NCI-H2196 (cell line): ENCODE data around the gene MAP4K5.
A peak's percentile ranks its signal among the peaks of the same experiment; 100 is the strongest.

Source experiments
- DNase-seq: peaks from one replicate; lab custom pipeline; 2025; ENCODE audit not compliant: unreplicated experiment; lab: John Stamatoyannopoulos, UW

MAP4K5 gene

GRCh38 chr14:50477760-50478159, 54.6 kb downstream of the MAP4K5 start:
- DNase-seq: no peak

- no peak for DNase-seq
Observed at GRCh38 chr14:50476134-50476533, 56.2 kb downstream of the MAP4K5 start.

DNA sequence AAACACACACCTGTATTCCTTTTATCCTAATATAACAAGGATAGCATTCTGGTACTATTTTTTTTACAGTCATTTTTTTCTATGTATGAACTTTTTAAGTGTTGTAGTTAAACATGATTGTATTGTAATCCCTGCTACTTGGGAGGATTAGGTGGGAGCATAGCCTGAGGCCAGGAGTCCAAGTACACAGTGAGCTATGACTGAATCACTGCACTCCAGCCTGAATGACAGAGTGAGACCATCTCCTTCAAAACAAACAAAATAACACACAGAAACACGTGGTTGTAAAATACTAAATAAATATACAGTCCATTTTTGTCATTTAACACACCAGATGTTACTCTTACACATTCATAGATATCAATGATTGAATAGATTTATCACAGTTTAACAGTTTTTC, 56.9 kb downstream of the MAP4K5 start:
- no peak for DNase-seq

DNA sequence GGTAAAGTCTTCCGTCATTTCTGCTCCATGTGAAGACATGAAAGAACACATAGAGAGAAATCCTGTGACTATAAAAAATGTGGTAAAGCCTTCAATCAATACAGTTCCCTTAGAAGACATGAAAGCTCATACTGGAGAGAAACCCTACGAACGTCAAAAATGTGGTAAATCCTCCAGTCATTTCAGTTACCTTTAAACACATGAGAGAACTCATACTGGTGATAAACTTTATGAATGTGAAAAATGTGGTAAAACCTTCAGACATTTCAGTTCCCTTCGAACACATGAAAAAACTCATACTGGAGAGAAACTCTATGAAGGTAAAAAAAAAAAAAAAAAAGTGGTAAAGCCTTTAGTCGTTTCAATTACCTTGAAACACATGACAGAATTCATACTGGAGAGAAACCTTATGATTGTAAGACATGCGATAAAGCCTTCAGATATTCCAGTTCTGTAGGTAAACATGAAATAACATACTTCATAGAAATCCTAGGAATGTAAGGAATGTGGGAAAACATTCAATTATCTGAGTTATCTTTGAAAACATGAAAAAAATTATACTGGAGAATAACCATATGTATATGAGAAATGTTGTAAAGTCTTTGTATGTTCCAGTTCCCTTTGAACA, 60.4 kb downstream of the MAP4K5 start:
- no peak for DNase-seq

DNA sequence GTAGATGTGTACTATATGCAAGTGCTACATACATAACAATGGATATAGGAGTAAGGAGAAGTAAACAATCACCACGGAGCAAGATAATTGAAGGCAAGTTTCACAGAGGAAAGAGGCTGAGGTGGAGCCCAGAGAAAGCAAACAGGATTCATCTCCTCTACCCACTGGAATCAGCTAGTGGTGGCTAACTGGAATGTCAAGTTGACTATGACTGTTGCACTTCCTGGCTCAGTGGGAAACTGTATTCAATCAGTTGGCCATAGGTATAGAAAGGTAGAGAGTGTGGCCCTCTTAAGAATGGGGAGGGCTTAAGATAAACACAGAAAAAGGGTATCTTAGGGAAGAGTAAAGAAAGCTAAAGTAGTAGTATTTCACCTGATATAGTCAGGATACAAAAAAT, 62.4 kb downstream of the MAP4K5 start:
- no peak for DNase-seq

- DNase-seq: no peak
Observed at GRCh38 chr14:50462111-50462510, 70.3 kb downstream of the MAP4K5 start.

- no peak for DNase-seq
Observed at GRCh38 chr14:50453869-50454268, 78.5 kb downstream of the MAP4K5 start.

- no peak for DNase-seq
Observed at GRCh38 chr14:50452979-50453705, 79.2 kb downstream of the MAP4K5 start.

GRCh38 chr14:50452296-50452695, 80.1 kb downstream of the MAP4K5 start:
- peak; percentile 18 for DNase-seq

DNA sequence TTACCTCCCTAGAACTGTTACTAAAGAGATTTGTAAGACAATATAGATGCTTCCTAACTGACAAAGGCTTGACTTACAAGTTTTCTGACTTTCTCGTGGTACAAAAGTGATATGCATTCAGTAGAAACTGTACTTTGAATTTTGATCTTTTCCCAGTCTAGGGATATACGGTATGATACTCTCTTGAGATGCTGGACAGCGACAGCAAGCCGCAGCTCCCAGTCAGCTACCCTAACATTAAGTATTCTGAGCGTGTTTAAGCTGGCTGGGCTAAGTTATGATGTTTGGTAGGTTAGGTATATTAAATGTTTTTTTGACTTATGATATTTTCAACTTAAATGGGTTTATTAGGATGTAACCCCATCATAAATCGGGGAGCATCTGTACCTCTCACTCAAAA, 80.5 kb downstream of the MAP4K5 start:
- DNase-seq: no peak

GRCh38 chr14:50447461-50447860, 84.9 kb downstream of the MAP4K5 start:
- no peak for DNase-seq

- DNase-seq: no peak
Observed at GRCh38 chr14:50434528-50434927, 97.8 kb downstream of the MAP4K5 start.

GRCh38 chr14:50432131-50432530, 100.2 kb downstream of the MAP4K5 start:
- DNase-seq: no peak

DNA sequence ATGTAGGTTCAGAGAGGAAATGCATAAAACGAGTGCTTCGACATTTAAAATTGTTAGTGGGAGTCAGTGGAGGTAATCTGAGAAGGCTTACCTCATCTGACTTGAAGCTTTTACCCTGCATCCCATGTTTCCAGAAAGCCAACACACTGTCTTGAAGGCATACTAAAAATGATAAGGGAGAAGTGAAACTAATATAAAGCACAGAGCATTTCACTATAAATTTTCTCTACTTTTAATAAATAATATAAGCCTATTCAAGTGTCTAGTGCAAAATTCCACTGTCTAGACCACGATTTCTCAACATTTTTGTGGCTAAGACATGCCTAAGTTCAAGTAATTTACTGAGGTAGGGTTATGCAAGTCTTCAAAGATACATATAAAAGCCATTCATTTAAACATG, 106.6 kb downstream of the MAP4K5 start:
- no peak for DNase-seq

DNA sequence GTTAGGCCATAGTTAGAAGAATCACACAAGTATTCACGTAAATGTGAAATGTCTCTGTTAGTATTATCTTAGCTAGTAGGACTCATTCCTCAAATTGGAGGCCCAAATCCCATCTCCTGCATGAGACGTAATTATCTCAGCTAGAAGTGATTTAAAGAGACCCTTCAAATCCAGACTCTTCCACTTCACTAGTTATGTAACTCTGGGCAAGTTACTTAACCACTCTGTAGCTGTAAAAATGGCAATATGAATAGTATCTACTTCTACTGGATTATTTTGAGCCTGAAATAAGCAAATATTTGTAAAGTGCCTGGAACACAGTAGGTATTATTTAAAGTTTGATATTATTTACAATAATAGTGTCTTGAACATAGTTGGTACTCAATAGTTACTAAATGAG, 107.3 kb downstream of the MAP4K5 start:
- DNase-seq: no peak

DNA sequence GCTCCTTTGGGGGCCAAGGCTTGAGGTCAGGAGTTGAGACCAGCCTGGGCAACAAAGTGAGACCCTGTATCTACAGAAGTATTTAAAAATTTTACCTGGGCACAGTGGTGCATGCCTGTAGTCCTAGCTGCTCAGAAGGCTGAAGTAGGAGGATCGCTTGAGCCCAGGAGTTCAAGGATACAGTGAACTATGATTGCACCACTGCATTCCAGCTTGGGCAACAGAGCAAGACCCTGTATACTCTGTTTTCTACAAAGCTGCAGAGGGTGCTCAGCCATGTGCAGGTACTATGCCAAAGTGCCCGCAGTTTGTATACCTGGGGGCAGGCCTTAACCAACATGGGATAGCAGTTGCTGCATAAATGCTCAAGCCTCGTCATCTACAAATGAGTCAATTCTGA, 108.8 kb downstream of the MAP4K5 start:
- no peak for DNase-seq

DNA sequence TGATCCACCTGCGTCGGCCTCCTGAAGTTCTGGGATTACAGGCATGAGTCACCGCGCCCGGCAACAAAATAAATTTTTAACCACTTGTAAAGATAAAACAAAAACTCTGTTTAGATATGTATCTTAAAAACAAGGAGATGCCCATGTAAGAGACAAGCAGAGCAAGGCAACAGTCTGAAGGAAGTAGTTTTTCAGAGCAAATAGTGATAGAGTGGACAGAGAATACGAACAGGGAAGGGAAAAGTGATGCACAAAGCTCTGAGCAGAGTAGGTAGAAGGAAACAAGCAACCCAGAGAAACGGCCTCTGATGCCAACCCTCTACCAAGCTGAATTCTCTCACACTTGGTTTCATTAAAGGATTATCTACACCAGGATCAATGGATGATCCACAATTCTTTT, 110.9 kb downstream of the MAP4K5 start:
- DNase-seq: no peak

DNA sequence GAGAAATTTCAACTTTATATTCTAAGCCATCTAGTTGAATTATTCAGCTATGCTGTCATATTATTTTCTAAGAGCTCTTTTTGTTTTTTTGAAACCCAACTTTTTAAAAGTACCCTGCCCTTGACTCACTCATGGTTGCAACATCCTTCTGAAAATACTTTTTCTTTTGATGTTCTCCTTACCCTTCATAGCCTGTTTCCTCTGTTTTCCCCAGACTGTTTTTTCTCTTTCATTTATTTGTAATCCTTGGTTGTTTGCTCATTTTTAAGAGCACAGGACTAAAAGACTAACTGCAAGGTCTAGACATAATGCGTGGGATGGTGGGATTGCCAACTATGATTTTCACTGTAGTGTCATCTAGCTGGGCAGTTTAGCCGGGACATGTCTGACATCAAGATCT, 114.5 kb downstream of the MAP4K5 start:
- DNase-seq: no peak

GRCh38 chr14:50410921-50411320, 121.4 kb downstream of the MAP4K5 start:
- DNase-seq: no peak

DNA sequence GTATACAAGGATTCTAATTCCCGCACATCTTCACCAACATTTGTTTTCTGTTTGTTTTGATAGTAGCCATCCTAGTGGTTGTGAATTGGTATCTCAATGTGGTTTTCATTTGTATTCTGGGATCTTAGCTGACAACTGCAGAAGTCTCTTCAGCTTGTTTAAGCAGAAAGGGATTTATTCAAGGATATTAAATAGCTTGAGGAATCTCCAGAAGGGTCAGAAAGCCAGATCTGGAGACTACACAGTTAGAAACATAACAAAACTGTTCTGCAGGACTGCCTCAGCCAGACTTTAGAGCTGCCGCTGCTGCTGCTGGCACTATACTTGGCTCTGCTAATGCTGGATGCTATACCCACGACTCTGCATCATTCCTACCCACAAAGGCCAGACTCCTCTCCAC, 122.3 kb downstream of the MAP4K5 start:
- no peak for DNase-seq

- DNase-seq: no peak
Observed at GRCh38 chr14:50407111-50407812, 125.1 kb downstream of the MAP4K5 start.

DNA sequence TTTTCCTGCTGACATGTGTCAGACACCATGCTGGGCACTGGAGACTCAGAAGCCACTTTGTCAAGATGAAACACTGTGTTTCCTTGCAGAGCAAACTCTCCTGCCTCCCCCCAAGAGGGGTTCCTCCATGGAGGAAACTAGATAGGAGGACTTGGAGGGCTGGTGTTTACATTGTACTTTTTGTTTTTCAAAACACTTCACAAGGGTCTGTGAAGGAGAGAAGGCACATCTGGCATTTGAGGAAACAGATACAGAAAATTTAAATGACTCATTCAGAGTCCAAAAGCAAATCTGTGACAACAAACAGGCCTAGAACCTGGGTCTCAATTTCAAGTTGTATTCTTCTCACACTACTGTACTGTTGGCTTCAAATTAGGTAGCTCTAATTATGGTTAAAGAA, 128.9 kb downstream of the MAP4K5 start:
- peak; percentile 36 for DNase-seq
